AG20443 (cell line): ENCODE data around the gene VPS18.

Source experiments
- DNase-seq: peaks from one replicate; pipeline ENCODE4 v3.0.0; 2012; ENCODE audit warnings: low spot score, mixed read lengths

The VPS18 gene

GRCh38 chr15:40921949-40922607 lies 27.8 kb downstream of the VPS18 start:
- DNase-seq: no peak

GRCh38 chr15:40922608-40923005 lies 28.4 kb downstream of the VPS18 start:
- no peak for DNase-seq

GRCh38 chr15:40923551-40923950 lies 29.3 kb downstream of the VPS18 start:
- DNase-seq: no peak

- DNase-seq: no peak
These were observed 31.2 kb downstream of the VPS18 start for GRCh38 chr15:40925495-40925862.

DNA sequence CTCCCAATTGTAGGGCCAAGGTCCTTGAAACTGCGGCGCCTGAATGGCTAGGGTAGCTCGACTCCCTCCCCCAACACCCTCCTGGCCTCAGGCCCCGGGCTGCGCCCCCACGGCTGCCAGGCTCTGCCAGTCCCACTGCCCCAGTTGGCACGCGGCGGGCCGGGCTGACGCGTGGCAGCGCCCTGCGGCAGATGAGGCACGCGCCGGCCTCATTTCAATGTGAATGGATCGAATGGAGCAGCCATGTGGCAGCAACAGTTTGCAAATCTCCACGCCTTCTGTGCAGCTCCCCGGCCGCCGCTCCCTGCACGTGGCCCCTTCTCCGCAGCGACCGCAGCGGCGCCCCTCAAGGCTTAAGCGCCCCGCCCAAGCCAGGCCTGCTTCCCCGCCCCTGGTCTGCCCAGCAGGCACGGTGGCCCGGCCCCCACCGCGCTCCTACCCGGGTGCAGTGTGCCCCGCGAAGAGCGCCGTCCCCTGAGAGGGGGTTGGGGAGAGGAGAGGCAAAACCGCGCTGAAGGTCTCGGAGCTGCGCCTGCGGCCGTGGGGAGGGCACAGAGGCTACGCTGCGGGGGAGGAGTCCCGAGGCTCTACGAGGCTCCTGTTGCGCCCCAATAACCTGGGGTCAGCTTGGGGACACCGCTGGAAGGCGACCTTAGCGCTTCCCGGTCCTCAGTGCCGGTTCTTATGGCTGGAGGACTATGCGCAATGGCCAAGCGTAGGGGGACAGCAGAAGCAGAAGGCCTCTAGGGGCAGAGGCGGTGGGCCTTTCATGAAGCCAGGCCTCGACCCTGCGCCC lies 31.8 kb downstream of the VPS18 start:
- peak; percentile 48 for DNase-seq

DNA sequence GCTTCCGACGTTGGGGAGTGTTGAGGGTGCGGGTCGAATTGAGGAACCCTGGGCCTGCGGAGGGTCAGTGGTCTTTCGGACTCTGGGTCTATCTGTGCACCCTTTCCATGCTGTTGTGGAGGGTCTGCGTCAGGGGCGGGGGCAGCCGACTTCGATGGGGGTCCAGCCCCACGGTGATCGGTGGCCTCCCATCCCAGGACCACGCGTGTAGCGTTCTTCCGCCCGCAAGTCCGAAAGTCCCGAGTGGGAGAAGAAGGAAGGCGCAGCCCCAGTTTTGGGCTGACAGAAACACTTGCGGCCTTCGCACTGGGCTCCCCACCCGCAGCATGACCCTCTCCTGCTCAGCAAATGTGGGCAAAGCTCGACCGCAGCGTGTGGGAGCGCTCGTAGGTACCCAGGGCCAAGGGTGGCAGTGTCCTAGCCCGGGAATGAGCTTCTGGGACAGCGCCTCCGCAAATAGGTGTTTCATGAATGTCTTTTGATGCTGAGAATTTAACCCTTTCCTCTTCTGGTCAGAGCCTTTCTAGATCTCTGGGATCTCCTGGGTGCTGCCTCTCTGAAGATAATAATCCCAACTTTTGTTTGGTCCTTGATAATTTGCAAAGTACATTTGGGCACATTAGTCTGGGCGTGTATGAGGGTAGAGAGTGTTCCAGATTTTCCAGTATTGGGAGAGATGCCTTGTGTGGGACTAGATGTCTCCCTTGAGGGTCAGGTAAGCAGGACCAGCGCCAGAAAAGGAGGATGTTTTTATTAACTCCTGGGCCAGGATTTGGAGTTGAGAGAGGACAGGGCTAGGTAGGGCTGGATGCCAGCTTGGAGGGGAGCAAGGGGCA lies 32.6 kb downstream of the VPS18 start:
- no peak for DNase-seq

- DNase-seq: no peak
These were observed 33.2 kb downstream of the VPS18 start for GRCh38 chr15:40927495-40927872.

- no peak for DNase-seq
These were observed 33.9 kb downstream of the VPS18 start for GRCh38 chr15:40927873-40928806.

GRCh38 chr15:40928821-40929659 lies 34.8 kb downstream of the VPS18 start, which contains the start of gene DLL4:
Gene DLL4 (plus strand): TSS chr15:40929340. CDS start chr15:40929669, 329 bp downstream.
- DNase-seq: peak; percentile 45

DNA sequence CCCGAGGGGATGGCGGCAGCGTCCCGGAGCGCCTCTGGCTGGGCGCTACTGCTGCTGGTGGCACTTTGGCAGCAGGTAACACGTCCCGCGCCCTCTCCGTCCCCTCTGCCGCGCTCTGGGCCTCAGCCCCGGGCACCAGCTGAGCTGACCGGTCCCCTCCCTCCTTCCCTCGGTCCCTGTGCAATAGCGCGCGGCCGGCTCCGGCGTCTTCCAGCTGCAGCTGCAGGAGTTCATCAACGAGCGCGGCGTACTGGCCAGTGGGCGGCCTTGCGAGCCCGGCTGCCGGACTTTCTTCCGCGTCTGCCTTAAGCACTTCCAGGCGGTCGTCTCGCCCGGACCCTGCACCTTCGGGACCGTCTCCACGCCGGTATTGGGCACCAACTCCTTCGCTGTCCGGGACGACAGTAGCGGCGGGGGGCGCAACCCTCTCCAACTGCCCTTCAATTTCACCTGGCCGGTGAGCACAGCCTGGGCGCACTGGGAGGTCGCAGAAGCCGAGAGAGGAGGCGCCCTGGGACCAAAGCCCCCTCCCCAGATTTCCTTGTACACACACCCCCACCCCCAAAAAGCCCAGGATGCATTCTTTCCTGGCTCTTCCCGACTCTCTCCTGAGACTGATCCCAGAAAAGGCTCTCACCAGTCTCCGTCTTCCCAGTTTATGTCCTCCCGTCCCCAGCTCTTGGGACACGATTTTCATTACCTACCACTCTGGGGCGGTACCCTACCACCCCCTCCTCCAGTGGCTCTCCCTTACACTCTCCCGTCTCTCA lies 35.6 kb downstream of the VPS18 start:
- DNase-seq: peak; percentile 64

- DNase-seq: no peak
These were observed 36.4 kb downstream of the VPS18 start for GRCh38 chr15:40930430-40931299.

DNA sequence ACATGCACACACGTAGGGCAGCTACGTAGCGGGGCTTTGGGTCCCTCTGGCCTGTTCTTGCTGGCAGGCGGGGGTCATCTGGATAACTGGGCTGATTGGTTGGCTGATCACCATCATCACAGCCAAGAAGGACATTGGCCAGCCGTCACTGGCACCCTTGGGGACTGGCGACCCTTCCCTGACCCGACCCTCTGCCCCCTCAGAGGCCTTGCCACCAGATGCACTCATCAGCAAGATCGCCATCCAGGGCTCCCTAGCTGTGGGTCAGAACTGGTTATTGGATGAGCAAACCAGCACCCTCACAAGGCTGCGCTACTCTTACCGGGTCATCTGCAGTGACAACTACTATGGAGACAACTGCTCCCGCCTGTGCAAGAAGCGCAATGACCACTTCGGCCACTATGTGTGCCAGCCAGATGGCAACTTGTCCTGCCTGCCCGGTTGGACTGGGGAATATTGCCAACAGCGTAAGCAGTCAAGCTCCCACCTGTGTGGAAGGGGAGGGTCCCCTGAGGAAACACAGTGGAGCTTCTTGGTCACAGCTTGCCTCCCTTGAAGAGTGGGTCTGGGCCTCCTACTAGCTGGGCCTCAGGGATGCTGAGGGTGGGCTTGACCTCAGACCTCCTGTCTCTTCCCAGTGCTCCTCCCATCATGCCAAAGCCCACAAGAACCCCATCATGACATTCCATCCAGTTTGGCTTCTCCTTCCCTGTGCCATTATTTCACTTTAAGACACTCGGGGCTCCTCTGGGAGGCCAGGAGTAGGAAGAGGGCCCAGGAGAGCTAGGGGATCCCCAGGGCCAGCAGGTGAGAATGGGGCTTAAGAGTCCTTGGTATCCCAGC lies 37.3 kb downstream of the VPS18 start:
- no peak for DNase-seq

- no peak for DNase-seq
These were observed 37.9 kb downstream of the VPS18 start for GRCh38 chr15:40932156-40932555.

- no peak for DNase-seq
These were observed 38.6 kb downstream of the VPS18 start for GRCh38 chr15:40932649-40933516.

DNA sequence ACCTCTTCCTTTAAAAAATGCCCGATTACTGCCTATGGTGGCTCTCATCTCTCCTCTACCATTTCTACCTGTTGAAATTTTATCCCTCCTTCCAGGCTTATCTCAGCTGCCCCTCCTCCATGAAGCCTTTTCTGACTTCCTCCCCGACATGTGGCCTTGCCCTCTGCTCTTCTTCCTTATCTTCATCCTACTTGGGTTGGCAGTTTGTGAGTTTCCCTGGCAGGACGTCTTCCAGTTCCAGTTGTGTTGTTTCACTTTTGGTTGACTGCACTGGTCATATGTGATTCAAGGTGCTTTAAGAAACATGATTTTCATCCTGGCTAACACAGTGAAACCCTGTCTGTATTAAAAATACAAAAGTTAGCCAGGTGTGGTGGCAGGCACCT lies 39.3 kb downstream of the VPS18 start:
- no peak for DNase-seq

GRCh38 chr15:40934457-40934856 lies 40.2 kb downstream of the VPS18 start:
- no peak for DNase-seq

- no peak for DNase-seq
These were observed 42.0 kb downstream of the VPS18 start for GRCh38 chr15:40936234-40936708.
